Thyroid gland (tissue), 4 donors: ENCODE measurements around the gene CCNQ. TPM values are rescaled to one million over a fixed set of nuclear protein-coding genes. Genes with fewer than 3 reads are reported as not detected.
A peak's percentile ranks its signal among the peaks of the same experiment; 100 is the strongest.

Source experiments
- DNase-seq, 2 donors: peaks; one replicate each; pipeline ENCODE4 v3.0.0-alpha.2; 2019
- H3K27ac ChIP-seq, 3 donors: fragments of 200-600 bp; sonication (generic); 1 replicate in 2 of 3; 2 replicates in 1 of 3; pipeline ENCODE4 v1.5.1; 2016 to 2019; ENCODE audit warnings: mild to moderate bottlenecking in 1 of 3, moderate library complexity in 1 of 3
- H3K27me3 ChIP-seq: fragments of 200-600 bp; sonication (generic); one replicate; pipeline ENCODE4 v1.5.1; 2019
- H3K36me3 ChIP-seq, 2 donors: fragments of 200-600 bp; sonication (generic); one replicate each; pipeline ENCODE4 v1.5.1; 2016 to 2019
- H3K4me1 ChIP-seq, 2 donors: fragments of 200-600 bp; sonication (generic); one replicate each; pipeline ENCODE4 v1.5.1; 2017 to 2019
- H3K4me3 ChIP-seq, 3 donors: fragments of 200-600 bp; sonication (generic); replicated peaks in 1 of 3; 1 replicate in 2 of 3; 2 replicates in 1 of 3; pipeline ENCODE4 v1.5.1; 2016; ENCODE audit warnings: mild to moderate bottlenecking in 1 of 3
- H3K9me3 ChIP-seq: fragments of 200-600 bp; sonication (generic); one replicate; pipeline ENCODE4 v1.5.1; 2017
- POLR2A ChIP-seq, 2 donors: fragments of 450-650 bp; IDR thresholded peaks; one replicate each; pipeline ENCODE4 v1.6.1; 2017; ENCODE audit warnings: antibody characterized with exemption in 2 of 2, mild to moderate bottlenecking in 2 of 2, moderate library complexity in 1 of 2
- WGBS, 2 donors: methylation state at CpG; one replicate each; pipeline ENCODE4 v1.1.5; 2017; 5-methylcytosine and 5-hydroxymethylcytosine counted together
- intact Hi-C: fragments of 100-400 bp; cut with DNase I; formaldehyde crosslinking; loops from one replicate; pipeline ENCODE4 v1.15.1; 2023
- total RNA-seq, 4 donors: library from RNA; depleted of rRNA; stranded (reverse); fragments of >200 nt; gene quantifications; one replicate each; pipeline ENCODE4 v1.2.3, GENCODE V29; 2016
- TF ChIP-seq, protein P1 (sequence below), 6 experiments: fragments of 200-600 bp in 3 of 6; fragments of 450-650 bp in 3 of 6; sonication (generic) in 3 of 6; IDR thresholded peaks; one replicate each; pipeline ENCODE4 v1.5.1; 2016 to 2019; ENCODE audit warnings: antibody characterized with exemption in 6 of 6, mild to moderate bottlenecking in 2 of 6, inconsistent platforms in 1 of 6, moderate library complexity in 1 of 6

Gene CCNQ
- total RNA-seq, 4 donors from 2014 or later = 22.0 to 43.3 (median 33.0) TPM

- Histone ChIP-seq H3K9me3 (no peaks in the 10 kb centered on the region), H3K36me3 (no peaks in the 10 kb centered on the region), H3K27me3 (no peaks in the 10 kb centered on the region), H3K4me1 (no peaks in the 10 kb centered on the region), H3K4me3 (no peak overlapping the region), H3K27ac (no peak overlapping the region)
- intact Hi-C loops = no loop called here
- TF ChIP-seq, protein P1, sequence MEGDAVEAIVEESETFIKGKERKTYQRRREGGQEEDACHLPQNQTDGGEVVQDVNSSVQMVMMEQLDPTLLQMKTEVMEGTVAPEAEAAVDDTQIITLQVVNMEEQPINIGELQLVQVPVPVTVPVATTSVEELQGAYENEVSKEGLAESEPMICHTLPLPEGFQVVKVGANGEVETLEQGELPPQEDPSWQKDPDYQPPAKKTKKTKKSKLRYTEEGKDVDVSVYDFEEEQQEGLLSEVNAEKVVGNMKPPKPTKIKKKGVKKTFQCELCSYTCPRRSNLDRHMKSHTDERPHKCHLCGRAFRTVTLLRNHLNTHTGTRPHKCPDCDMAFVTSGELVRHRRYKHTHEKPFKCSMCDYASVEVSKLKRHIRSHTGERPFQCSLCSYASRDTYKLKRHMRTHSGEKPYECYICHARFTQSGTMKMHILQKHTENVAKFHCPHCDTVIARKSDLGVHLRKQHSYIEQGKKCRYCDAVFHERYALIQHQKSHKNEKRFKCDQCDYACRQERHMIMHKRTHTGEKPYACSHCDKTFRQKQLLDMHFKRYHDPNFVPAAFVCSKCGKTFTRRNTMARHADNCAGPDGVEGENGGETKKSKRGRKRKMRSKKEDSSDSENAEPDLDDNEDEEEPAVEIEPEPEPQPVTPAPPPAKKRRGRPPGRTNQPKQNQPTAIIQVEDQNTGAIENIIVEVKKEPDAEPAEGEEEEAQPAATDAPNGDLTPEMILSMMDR (IDR thresholded peaks at IDR 0.05) = no peak
- no peak for TF ChIP-seq POLR2A (IDR thresholded peaks at IDR 0.05)
- no peak for DNase-seq
- WGBS, 2 donors = 81 to 84% methylated on average over 10 to 13 of the region's 19 CpGs
Observed at GRCh38 chrX:153557618-153558355, 41.2 kb downstream of the CCNQ start.

- Histone ChIP-seq H3K9me3 (no peaks in the 10 kb centered on the region), H3K4me3 (no peak overlapping the region), H3K27me3 (no peaks in the 10 kb centered on the region), H3K27ac (no peak overlapping the region), H3K4me1 (no peaks in the 10 kb centered on the region), H3K36me3 (no peaks in the 10 kb centered on the region)
- no peak for DNase-seq
- intact Hi-C loops = no loop called here
- no peak for TF ChIP-seq POLR2A (IDR thresholded peaks at IDR 0.05)
- TF ChIP-seq, protein P1 (IDR thresholded peaks at IDR 0.05) = no peak
- WGBS, 2 donors = 77 to 96% methylated on average over 3 to 4 of the region's 12 CpGs
Observed at GRCh38 chrX:153556767-153557166, 42.2 kb downstream of the CCNQ start.

GRCh38 chrX:153554519-153555167 is 44.3 kb downstream of the CCNQ start:
- intact Hi-C loops = no loop called here
- Histone ChIP-seq H3K27ac (no peak overlapping the region), H3K4me1 (no peaks in the 10 kb centered on the region), H3K36me3 (no peaks in the 10 kb centered on the region), H3K9me3 (no peaks in the 10 kb centered on the region), H3K4me3 (no peak overlapping the region), H3K27me3 (no peaks in the 10 kb centered on the region)
- 0% methylated on average over 4 of the region's 17 CpGs; no CpG with 5 or more reads in 1 of the 2 donors for WGBS, 2 donors
- peak; percentile 58 to 63 for DNase-seq
- TF ChIP-seq, protein P1 (IDR thresholded peaks at IDR 0.05) = peak in 5 of 6 experiments; percentile 26 to 60 (median 47)
- TF ChIP-seq POLR2A (IDR thresholded peaks at IDR 0.05) = no peak

DNA sequence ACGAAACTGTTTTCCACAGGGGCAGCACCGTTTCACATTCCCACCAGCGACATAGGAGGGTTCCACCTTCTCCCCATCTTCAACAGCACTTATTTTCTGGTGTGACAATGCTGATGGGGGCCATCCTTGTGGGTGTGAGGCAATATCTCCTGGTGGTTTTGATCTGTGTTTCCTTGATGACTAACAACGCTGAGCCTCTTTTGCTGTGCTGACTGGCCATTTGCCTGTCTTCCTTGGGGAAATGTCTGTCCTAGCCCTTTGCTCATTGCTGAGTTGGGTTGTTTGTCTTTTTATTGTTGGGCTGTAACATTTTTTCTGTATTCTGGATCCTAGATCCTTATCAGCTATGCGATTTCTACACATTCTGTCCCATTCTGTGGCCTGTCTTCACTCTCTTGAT is 47.8 kb downstream of the CCNQ start:
- Histone ChIP-seq H3K9me3 (no peaks in the 10 kb centered on the region), H3K4me3 (no peak overlapping the region), H3K27ac (no peak overlapping the region), H3K27me3 (no peaks in the 10 kb centered on the region), H3K36me3 (no peaks in the 10 kb centered on the region), H3K4me1 (no peaks in the 10 kb centered on the region)
- TF ChIP-seq, protein P1 (IDR thresholded peaks at IDR 0.05) = no peak
- TF ChIP-seq POLR2A (IDR thresholded peaks at IDR 0.05) = no peak
- WGBS, 2 donors = 80 to 86% methylated on average over 5 of the region's 5 CpGs
- intact Hi-C loops = no loop called here
- DNase-seq = no peak

DNA sequence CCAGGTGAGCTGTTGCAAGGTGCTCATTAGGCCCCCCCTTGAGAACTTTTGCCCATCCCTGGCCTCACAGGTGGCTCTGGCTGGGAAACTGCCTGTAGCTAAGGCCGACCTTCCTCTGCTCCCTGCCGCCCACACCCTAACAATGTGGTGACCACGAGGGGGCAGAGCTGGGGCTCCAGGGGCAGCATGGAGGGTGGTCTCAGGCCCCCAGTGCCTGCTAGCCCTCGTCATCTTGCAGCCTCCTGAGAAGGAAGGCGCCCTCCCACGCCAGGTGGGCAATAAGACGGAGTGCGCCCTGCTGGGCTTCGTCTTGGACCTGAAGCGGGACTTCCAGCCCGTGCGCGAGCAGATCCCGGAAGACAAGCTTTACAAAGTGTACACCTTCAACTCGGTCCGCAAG is 49.1 kb downstream of the CCNQ start:
- intact Hi-C loops = no loop called here
- 60% methylated on average over 1 of the region's 16 CpGs; no CpG with 5 or more reads in 1 of the 2 donors for WGBS, 2 donors
- no peaks in the 10 kb centered on the region for H3K36me3 ChIP-seq
- H3K27ac ChIP-seq = no peak overlapping the region
- H3K4me1 ChIP-seq = no peaks in the 10 kb centered on the region
- no peak overlapping the region for H3K4me3 ChIP-seq
- DNase-seq = no peak
- TF ChIP-seq, protein P1 (IDR thresholded peaks at IDR 0.05) = no peak
- no peak for TF ChIP-seq POLR2A (IDR thresholded peaks at IDR 0.05)
- no peaks in the 10 kb centered on the region for H3K27me3 ChIP-seq
- H3K9me3 ChIP-seq = no peaks in the 10 kb centered on the region
